ENCODE data around the gene PLXNA2.

Gene PLXNA2

DNA sequence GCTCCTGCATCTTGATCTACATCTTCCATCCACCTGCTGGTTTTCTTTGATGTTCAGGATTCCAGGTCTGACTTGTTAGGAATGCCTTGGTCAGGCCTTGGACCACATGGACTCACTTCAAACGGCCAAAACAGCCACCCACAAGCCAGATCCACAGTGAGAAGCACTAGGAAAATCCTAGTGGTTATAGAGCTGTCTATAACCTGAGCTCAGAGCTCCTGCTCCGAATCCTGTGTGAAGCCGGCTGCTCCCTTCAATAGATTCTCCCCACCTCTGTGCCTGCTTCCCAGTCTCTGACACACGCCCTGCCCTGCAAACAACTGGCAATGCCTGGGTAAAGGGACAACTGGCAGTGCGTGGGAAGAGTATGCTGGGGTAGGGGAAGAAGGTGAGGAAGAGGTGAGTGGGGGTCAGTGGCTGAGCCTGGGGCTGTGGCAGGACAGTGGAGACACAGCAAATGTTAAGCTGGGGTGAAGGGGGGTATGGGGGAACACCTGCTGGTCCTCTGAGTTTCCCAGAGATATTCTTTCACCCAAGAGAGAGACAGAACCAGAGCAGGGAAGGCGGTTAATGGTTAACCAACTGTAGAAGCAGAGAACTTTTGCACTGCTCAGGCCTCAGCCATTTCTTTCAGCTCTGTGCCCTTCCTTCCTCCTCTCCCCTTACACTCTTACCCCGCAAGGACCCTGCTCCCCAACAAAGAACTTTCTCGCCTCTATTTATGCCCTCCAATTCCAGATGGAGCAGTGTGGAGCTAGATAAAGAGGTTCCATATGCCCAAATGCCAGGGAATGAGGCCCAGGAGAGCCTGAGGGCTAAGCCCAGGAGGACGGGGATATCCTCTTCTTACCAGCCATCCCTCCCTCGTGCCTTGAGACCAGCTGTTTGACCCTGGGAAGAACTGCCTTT lies 4.5 kb downstream of the PLXNA2 start:
- no peak for DNase-seq

DNA sequence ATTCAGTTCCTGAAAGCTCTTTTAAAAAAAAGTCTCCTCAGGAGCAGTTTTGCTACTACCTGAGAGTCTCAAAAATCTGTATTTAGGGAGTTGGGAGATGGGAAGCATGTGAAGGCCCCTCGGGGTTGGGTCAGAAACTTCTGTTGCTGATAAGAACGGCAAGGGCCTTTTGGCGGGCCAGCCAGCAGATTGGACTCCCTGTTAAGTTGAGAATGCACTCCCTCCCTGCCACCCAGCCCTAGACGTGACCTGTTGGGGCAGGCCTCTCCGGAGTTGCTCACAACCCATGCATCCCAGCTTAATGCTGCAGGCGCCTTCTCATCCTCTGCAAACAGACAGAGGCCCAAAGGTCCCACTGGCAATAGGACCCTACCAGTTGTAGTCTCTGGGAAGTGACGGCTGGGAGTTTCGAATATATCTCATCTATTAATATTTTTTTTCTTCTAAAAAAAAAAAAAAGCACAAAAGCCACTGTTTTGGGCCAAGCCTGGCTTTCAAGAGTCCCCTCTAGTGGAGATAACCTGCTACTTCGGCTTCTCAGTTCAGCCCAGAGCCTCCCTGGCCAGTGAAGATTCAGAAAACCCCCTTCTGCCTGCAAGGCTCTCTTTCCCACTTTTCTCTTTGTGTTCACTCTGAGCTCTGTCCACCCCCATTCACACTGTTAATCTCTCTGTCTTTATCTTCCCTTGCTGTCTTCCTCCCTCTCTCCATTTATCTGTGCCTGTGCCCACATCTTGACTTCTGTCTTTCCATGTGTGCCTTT lies 5.3 kb downstream of the PLXNA2 start:
- DNase-seq = no peak

DNA sequence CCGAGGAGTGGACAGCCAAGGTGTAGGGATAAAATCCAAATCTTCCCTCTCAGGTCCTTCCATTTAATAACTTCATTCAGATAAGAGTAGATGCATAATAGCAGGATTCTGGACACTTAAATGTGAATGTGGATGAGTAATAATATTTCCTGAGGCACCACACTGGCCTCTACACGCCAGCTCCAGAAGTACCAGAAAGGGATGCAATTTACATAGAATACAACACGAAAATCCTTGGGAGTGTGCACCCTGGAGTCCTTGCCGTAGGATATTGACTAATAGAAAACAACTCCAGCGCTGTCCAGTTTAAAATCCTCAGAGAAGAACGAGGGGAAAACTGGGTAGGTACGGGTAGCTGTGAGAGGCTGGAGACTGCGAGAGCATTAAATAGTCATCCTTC lies 6.9 kb downstream of the PLXNA2 start:
- DNase-seq = no peak

DNA sequence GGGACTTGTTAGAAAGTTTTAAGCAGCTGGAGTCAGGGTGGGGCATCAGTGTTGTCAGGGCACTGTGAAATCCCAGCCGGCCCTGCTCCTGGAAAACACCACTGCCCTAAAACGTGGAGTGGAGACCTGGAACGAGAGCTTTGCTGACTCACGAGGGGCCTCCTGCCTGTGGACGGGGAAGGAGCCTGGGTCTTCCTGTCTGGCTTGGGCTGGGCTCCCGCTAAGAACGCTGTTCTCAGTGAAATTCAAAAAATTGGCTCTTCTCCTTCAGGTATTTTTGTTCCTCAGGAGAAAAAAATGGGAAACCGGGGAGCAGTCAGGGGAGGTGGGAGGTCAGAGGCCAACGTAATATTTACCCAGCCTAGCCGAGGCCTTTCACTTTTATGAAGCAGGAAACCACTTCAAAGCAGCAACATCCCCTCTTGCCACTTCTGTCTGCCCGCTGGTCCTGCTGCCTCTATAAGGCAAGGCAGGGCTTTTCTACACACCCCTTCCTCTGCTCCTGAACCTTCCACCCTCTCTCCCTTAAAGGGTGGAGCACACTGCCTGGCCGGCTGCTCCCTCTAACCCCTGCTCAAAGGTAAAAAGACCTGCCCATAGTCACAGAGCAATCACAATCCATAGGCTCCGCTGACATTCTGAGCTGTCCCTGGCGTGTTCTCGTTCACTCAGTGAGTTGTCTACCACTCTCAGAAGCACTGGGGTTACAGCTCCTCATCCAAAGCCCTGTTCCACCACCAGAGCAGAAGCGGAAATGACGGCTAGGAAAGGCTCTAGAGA lies 8.0 kb downstream of the PLXNA2 start:
- no peak for DNase-seq

DNA sequence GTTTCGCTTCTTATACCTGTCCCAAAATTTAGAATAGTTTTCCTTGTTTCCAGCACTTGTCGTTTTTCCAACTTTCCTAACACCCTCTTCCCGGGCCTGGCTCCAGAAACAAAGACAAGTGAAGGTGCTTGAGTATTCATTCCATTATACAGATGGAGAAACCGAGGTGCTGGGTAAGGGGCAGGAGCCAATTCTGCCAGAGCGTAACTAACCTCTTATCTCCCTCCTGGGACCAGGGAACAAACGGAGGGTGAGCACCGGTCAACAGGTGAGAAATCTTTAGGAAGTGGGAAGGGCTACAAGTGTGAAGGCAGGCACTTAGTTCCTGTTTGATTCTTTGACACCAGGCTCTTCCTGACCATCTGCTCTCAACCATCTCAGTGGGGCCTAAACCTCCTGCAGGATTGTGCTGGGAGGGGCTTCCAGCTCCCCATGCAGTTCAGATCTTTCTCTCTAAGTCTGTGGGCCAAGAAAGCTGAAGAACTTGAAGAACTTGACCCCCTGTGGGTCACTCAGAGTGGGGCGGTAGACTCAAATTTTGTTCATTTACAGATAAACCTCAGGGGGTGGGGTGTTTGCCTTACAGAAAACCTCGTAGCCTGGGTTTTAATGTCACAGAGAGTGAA lies 8.7 kb downstream of the PLXNA2 start:
- DNase-seq = no peak

DNA sequence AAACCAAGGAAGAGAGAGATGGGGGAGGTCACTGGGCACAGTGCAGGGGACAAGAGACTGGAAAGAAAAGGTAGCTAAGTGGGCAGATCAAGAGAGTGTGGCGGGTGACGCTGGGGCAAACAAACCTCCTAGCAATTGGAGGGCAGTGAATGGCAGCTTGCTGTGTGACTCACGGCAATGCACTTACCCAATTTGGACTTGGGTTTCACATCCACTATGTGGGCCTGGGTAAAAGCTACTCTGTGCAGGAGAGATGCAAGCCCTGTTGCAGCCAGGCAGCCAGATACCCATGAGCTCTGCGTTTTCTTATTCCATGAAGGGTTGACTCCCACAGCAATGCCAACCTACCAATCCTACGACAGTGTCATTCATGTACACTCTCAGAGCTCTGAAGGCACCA lies 9.5 kb downstream of the PLXNA2 start:
- no peak for DNase-seq

DNA sequence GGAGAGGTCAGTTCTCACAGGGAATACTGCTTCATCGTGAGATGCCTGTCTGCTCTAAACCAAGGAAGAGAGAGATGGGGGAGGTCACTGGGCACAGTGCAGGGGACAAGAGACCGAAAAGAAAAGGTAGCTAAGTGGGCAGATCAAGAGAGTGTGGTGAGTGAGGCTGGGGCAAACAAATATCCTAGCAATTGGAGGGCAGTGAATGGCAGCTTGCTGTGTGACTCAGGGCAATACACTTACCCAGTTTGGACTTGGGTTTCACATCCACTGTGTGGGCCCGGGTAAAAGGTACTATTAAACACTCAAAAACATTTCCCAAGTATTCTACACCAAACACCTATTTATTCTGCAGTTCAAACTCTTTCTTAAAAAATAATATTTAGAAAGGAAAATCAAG lies 10.2 kb downstream of the PLXNA2 start:
- DNase-seq = no peak

DNA sequence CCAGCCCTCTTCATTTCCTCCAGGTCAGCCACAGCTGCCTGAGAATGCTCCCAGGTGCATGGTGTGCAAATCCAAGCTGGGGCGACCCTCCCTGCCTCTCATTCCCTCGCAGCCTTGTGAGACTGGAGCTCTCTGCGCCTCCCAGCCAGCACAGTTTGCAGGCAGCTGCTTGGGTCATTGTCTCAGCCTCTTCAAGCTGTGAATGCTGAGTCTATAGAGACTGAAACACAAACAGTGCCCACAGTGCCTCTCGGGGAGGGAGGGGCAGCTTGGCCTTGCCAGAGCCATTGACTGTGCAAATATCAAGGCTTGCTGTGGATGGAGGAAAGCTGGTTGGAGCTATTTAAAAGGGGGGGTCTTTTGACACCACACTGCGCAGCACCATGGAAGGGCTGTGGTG lies 10.6 kb downstream of the PLXNA2 start:
- DNase-seq = no peak

DNA sequence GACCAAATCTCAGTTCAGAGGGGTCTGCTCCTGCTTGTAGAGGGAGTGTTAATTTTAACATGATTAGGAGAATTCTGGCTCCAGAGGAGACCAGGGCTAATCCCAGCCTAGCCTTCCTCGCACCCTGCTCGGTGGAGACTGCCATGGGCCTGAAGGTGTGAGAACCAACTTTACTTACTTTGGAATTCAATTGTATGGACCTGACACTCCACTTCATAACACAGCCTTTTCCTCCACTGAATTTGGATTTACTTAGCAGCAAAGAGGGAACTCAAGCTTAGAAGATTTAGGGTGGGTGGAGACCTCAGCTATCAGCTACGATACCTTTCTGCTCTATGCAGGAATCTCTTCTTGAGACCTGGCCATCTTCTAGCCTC lies 11.5 kb downstream of the PLXNA2 start:
- no peak for DNase-seq

DNA sequence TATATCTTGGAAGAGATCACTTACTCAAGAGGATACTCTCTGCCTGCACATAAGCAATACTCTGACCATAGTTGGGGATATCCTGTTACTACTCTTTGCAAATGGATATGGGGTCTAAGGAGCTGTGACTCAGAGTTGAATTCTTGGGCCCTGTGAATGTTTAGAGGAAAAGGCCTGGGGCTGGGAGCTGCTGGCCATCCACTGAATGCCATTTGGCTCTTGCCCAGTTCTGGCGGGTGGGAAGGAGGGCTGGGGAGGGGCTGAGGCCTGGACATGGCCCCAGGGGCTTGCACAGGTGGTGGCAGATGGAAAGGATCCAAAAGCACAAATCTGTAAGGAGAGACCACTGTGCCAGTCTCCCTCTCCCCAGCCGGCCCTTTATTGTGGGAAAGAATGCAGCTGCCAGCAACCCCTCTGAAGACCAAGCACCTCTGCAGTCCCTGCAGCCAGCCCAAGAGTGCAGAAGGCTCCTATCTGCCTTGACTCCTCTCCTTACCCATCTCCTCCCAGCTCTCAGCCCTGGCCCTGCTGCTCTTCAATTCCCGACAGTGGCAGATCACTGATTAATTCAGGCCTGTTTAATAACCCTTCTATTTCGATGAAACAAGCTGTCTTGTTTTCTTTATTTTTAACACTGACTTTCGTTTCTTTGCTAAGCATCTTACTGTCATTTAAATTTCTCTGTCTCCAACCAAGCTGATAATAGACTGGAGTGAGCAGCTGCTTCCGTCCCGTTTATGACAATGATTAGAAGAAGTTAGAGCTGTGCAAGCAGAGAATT lies 12.1 kb downstream of the PLXNA2 start:
- no peak for DNase-seq

DNA sequence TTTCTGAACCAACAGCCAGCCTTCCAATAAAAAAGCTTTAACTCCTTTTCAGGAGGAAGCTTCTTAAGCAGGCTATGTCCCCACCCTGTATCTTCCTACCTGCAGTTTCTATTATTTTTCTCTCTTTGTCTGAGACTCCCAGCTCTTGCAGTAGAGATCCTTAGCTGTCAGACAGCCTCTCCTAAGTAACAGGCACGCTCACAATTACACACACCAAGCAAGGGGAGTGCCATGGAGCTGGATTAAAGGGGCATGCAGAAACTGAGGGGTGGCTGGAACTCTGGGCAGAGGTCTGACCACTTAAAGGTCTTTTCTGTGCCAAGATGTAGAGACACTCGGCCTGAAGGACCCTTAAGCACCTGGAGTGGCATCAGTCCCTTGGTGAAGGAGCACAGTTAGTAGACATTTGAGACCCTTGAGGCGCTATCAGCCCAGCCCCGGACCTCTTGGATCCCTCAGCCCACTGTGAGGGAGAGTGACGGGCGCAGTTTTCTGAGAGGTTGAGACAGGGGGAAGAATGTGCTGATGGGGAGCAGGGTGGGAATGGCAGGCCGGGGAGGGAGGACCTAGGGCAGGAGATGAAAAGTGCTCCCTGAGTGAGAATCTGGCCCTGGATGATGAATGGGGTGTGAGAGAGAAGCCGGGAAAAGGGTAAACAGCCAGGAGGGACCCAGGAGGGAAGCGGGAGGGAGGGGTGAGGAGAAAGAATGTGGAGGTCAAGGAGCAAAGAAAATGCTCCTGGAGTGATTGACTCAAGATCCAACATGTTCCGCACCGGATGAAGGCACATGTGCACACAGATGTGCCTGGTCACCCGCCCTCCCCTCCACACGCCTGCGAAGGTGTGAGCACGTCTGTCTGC lies 13.3 kb downstream of the PLXNA2 start:
- DNase-seq = no peak

DNA sequence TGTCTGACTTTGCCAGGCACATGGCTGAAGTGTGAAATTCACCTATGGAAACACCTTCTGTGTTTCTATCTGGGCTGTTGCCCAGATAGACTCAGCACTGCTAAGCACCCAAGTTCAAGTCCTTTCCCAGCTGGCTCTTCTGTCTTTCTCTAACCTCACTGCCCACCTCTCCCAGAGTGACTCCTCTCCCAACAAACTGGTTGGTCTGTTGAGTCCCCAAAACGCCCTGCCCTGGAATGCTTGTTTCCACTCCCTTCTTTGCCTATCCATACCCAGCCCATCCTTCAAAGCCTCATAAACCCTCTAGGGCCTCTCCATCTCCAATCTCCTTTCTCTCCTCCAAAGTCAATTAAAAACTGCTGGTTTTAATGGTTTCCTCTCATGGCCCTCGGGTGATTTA lies 15.6 kb downstream of the PLXNA2 start:
- no peak for DNase-seq

DNA sequence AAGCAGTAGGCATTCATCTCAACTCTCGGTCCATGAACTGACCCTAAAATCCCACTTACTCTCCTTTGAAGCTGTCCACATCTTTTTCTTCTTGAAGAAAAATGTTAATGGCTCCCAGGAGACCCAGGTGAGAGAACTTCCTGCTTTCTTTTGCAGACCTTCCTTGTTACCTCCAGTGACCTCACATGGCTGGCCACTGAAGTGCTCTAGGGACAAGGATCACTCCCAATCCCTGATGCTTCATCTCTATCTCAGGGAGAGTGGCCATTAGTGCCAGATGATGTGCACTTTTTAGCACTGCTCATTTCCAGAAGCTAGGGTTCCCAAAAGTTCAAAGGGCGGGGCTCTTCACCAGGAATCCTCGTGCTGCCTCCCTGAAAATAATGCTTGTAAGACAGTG lies 16.2 kb downstream of the PLXNA2 start:
- no peak for DNase-seq

DNA sequence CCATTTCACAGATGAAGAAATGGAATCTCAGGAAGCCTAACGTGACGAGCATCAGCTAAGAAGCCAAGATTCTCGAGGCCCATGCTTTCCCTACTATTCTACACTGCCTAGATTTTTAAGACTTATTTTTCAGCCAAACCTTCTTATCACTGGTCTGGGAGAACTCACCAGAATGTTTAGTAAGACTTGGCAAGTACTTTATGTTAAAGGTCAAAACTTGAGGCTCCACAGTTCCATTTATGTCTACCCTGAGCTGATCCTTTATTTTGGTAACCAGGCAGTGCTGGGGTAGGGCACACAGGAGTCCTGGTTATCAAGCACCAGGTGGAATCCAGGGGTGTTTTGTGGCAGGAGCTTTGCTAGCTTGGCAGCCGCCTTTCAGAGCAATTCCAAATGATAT lies 16.8 kb downstream of the PLXNA2 start:
- no peak for DNase-seq

DNA sequence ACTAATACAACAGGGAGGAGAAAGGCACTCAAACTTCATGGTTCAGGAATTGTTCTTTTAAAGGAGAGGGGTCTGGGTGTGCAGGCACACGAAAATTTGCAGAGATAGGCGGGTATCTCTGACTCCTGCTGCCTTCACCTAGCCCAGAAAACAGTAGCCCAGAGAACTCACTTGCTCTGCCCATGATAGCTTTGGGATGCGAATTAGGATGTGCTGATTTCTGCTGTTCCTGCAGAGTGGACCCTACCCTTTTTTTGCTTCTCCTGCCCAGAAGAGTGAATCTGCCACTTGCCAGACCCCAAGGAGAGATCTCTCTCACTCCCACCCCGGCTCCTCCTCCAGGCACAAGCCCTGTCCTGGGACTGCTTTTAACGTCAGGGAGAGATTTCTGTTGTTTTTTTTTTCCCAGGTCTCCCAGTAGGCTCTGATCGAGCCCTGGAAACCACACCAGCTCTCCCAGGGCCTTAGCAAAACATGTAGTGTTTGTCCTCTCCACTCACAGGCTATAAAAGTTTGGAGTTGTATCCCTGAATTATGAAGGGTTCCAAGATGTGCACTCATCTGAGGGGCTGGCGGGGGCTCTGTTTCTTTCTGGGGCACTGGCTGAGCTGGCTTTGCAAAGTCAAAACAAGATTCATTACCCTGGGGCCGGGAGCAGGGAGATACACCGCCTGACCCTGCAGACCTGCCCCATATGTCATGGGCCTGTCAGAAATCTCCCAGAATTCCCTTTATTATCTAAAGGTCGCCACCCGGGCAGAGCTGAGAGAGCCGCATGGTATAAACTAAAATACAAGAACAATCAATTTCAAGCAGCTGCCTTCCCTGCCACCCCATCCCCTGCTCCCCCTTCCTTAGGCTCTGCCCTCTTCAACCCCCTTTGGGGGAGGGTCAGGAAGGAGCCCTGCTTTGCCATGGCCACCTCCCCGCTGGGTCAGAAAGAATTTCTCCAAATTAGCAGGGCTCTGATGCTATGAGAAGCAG lies 17.9 kb downstream of the PLXNA2 start:
- DNase-seq = no peak

DNA sequence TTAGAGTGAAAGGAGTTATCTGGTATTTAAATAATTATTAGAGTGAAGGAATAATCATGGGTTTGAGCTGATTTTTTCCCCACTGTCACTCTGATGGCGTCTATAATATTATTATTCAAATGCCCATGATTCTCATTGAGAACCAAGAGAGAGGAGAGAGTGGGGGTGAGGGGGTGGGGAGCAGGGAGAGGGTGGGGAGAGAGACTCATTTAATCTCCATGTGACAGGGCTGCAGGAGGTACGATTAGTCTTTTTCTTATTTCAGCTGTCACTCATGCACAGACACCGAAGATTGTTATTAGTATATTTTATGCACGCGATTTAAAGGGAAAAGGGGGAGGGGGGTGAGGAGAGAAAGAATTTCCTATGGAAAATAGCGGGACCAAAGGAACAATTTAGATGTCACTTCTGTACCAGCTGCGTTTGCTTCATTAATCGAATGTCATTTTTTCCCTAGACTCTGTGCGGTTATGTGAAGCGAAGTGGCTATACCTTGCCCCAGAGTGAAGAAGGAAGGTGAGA lies 19.9 kb downstream of the PLXNA2 start:
- no peak for DNase-seq

DNA sequence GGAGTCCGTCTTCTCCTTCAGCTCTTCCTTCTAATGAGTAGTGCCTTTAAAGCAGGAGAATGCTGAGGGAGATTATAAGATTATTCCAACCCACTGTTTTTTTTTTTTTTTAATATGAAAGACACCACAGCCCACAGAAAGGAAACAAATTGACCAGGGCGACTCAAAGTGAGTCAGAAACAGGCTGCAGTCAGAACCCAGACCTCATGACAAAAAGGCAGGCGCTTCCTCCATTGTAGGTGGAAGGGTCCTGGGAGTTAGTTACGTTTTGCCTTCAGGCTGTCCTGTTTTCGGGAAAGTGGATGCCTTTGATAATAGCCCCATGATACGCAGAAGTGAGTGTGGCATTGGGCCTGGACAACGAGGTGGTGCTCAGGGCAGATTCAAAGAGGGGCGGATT lies 21.0 kb downstream of the PLXNA2 start:
- no peak for DNase-seq

DNA sequence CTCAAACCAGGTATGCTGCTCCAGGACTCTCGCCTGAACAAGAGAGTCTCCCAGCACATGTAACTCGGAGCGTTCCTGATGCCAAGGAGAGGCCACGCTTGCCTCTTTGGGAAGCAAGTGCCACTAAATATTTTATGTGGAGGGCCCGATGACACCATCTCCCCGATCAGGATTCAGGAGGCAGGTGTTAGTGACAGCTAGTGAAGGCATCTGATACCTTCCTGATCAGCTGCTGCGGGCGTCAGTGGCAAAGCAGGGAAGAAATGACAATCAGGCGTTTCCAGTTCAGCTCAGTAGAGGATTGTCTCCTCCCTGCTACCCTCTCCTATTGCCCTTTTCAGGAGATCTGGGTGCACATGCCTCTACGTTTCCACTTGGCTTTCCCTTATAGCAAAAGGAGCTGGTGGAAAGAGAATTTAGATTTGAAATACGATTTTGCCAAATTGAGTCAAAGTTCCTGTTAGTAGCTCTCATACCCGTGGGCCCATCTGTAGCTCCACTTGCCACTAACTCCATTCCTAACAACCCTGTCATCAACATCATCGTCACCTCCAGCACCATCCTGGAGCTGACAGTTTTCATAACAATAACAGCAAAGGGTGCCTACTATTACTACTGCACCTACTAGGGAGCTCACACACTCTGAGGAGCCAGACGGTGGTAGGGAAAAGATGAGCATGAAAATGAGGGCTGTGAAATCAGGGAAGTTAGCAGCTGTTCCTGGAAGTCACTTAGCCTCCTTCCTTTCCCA lies 21.6 kb downstream of the PLXNA2 start:
- DNase-seq = no peak

DNA sequence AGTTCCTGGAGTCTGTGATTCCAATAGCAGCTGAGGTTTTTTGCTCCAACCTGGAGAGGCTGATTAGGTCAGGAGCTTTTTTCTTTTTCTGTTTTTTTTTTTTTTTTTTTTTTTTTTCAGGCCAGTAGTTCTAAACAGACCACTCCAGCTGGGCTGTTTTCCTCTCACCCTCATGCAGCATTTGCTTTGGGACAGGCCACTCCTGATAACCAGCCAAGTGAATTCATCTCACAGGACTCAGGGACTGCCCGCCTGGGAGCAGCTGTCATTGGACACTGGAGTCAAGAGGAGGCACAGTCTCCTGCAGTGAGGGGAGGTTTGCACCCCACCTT lies 22.9 kb downstream of the PLXNA2 start:
- DNase-seq = no peak

Data from 8988T (cell line).